GM12892 (cell line): ENCODE results near the gene FGF16.

ENCODE experiments used
- POLR2A ChIP-seq: IDR thresholded peaks from 2 replicates; pipeline ENCODE4 v1.6.1; 2011; ENCODE audit warnings: low read depth, low read length, control low read depth
- POLR2AphosphoS5 ChIP-seq: IDR thresholded peaks from 2 replicates; pipeline ENCODE4 v1.6.1; 2011; ENCODE audit warnings: low read depth, low read length, control low read depth
- TAF1 ChIP-seq: IDR thresholded peaks from 2 replicates; pipeline ENCODE4 v1.6.1; 2011; ENCODE audit warnings: low read depth, mild to moderate bottlenecking, control low read depth, low read length, borderline replicate concordance

- TF ChIP-seq TAF1 = no peak
- no peak for TF ChIP-seq POLR2AphosphoS5
- TF ChIP-seq POLR2A = no peak
These were observed 722 bp downstream of the FGF16 start for GRCh38 chrX:77447653-77448569.
